ENCODE data around the gene CBFA2T3.

CBFA2T3 gene

GRCh38 chr16:88856828-88857727 lies 119.9 kb downstream of the CBFA2T3 start, which contains the start of the genes GALNS and TRAPPC2L (continued):
- TF ChIP-seq OSR2 (tag by site-specific recombination; IDR thresholded peaks at IDR 0.05) (no peak), ZNF768 (tag by site-specific recombination; IDR thresholded peaks at IDR 0.05) (no peak), ZNF19 (tag by site-specific recombination; IDR thresholded peaks at IDR 0.05; ENCODE audit: low read depth) (no peak), ZNF514 (tag by site-specific recombination; IDR thresholded peaks at IDR 0.05) (no peak), ZNF510 (tag by site-specific recombination; IDR thresholded peaks at IDR 0.05; ENCODE audit: insufficient replicate concordance) (no peak), YY2 (tag by site-specific recombination; IDR thresholded peaks at IDR 0.05) (peak; percentile 94), ZNF747 (tag by site-specific recombination; IDR thresholded peaks at IDR 0.05) (no peak), ZNF449 (tag by site-specific recombination; IDR thresholded peaks at IDR 0.05) (no peak), ZNF391 (tag by site-specific recombination; IDR thresholded peaks at IDR 0.05; ENCODE audit: borderline replicate concordance, low read depth) (peak; percentile 42; the same call in 1 of the 2 replicates), ZNF701 (tag by site-specific recombination; IDR thresholded peaks at IDR 0.05) (no peak), ZFHX2 (tag by site-specific recombination; conservative IDR thresholded peaks at IDR 0.05) (no peak), ZFP41 (tag by site-specific recombination; IDR thresholded peaks at IDR 0.05; ENCODE audit: borderline replicate concordance) (no peak), ZNF610 (tag by site-specific recombination; IDR thresholded peaks at IDR 0.05; ENCODE audit: borderline replicate concordance) (no peak), ZNF394 (tag by site-specific recombination; IDR thresholded peaks at IDR 0.05; ENCODE audit: borderline replicate concordance) (no peak), ZNF132 (tag by site-specific recombination; IDR thresholded peaks at IDR 0.05; ENCODE audit: borderline replicate concordance) (no peak), ZNF214 (tag by site-specific recombination; IDR thresholded peaks at IDR 0.05; ENCODE audit: borderline replicate concordance) (no peak), ZNF175 (tag by site-specific recombination; IDR thresholded peaks at IDR 0.05) (no peak), KLF1 (tag by site-specific recombination; IDR thresholded peaks at IDR 0.05) (no peak; the same call in 1 of the 2 replicates), ZNF529 (tag by site-specific recombination; IDR thresholded peaks at IDR 0.05; ENCODE audit: insufficient replicate concordance) (no peak), ZNF211 (tag by site-specific recombination; IDR thresholded peaks at IDR 0.05; ENCODE audit: low read depth) (no peak), ZNF518A (tag by site-specific recombination; conservative IDR thresholded peaks at IDR 0.05; ENCODE audit: low read depth) (no peak), PRDM10 (tag by site-specific recombination; IDR thresholded peaks at IDR 0.05) (no peak), ZFP37 (tag by site-specific recombination; IDR thresholded peaks at IDR 0.05) (no peak), ZNF341 (tag by site-specific recombination; IDR thresholded peaks at IDR 0.05; ENCODE audit: low read depth) (no peak), ZNF354C (tag by site-specific recombination; IDR thresholded peaks at IDR 0.05; ENCODE audit: borderline replicate concordance, low read depth) (no peak), ZBTB20 (tag by site-specific recombination; IDR thresholded peaks at IDR 0.05) (no peak), ZBTB6 (tag by site-specific recombination; IDR thresholded peaks at IDR 0.05) (no peak), ZNF433 (tag by site-specific recombination; IDR thresholded peaks at IDR 0.05; ENCODE audit: low read depth) (no peak)

All from HEK293 (cell line).